ENCODE measurements around the gene LEFTY1.
A peak's percentile ranks its signal among the peaks of the same experiment; 100 is the strongest.

Gene LEFTY1

GRCh38 chr1:225886159-225887029, 2.6 kb downstream of the LEFTY1 start:
- Histone ChIP-seq H3K4me3 (ENCODE audit: low read length) (no peak overlapping the region), H3K9ac (ENCODE audit: low read length) (no peak overlapping the region), H3K4me2 (ENCODE audit: low read length) (no peak overlapping the region), H2AFZ (ENCODE audit: low read depth, low read length) (no peak overlapping the region), H3K79me2 (ENCODE audit: low read length) (peaks cover 4% of the 10 kb centered on the region; the same call in 1 of the 2 replicates), H3K27me3 (ENCODE audit: low read depth, low read length) (no peaks in the 10 kb centered on the region), H3K36me3 (replicated peaks; ENCODE audit: low read depth, low read length) (no peaks in the 10 kb centered on the region), H3K27ac (ENCODE audit: low read length) (no peak overlapping the region), H3K4me1 (ENCODE audit: low read length) (peaks cover 8% of the 10 kb centered on the region), H4K20me1 (ENCODE audit: insufficient read depth, low read length) (no peaks in the 10 kb centered on the region), H3K9me3 (ENCODE audit: insufficient read depth, low read length) (no peaks in the 10 kb centered on the region)
- TF ChIP-seq CTCF (IDR thresholded peaks at IDR 0.05; ENCODE audit: low read depth, low read length) (no peak), EZH2phosphoT487 (IDR thresholded peaks at IDR 0.05; ENCODE audit: low read depth) (no peak)

- no peak overlapping the region for H3K4me2 ChIP-seq (ENCODE audit: low read length)
- H3K27me3 ChIP-seq (ENCODE audit: low read depth, low read length): no peaks in the 10 kb centered on the region
- H3K9ac ChIP-seq (ENCODE audit: low read length): no peak overlapping the region
- TF ChIP-seq CTCF (IDR thresholded peaks at IDR 0.05; ENCODE audit: low read depth, low read length): no peak
- no peak for TF ChIP-seq EZH2phosphoT487 (IDR thresholded peaks at IDR 0.05; ENCODE audit: low read depth)
- no peak overlapping the region for H3K4me3 ChIP-seq (ENCODE audit: low read length)
- H3K79me2 ChIP-seq (ENCODE audit: low read length): peaks cover 13% of the 10 kb centered on the region; the same call in 1 of the 2 replicates
- no peaks in the 10 kb centered on the region for H3K36me3 ChIP-seq (replicated peaks; ENCODE audit: low read depth, low read length)
- no peak overlapping the region for H2AFZ ChIP-seq (ENCODE audit: low read depth, low read length)
- no peaks in the 10 kb centered on the region for H4K20me1 ChIP-seq (ENCODE audit: insufficient read depth, low read length)
- no peaks in the 10 kb centered on the region for H3K9me3 ChIP-seq (ENCODE audit: insufficient read depth, low read length)
- H3K4me1 ChIP-seq (ENCODE audit: low read length): peaks cover 13% of the 10 kb centered on the region
- no peak overlapping the region for H3K27ac ChIP-seq (ENCODE audit: low read length)
Measured at GRCh38 chr1:225885336-225885735, 3.6 kb downstream of the LEFTY1 start.

GRCh38 chr1:225883616-225884265, 5.2 kb downstream of the LEFTY1 start:
- H3K9me3 ChIP-seq (ENCODE audit: insufficient read depth, low read length): no peaks in the 10 kb centered on the region
- no peak for TF ChIP-seq EZH2phosphoT487 (IDR thresholded peaks at IDR 0.05; ENCODE audit: low read depth)
- peak; percentile 67 for TF ChIP-seq CTCF (IDR thresholded peaks at IDR 0.05; ENCODE audit: low read depth, low read length)
- H3K4me2 ChIP-seq (ENCODE audit: low read length): peak overlapping the region; percentile 81
- H3K36me3 ChIP-seq (replicated peaks; ENCODE audit: low read depth, low read length): no peaks in the 10 kb centered on the region
- peak overlapping the region; percentile 84 for H3K9ac ChIP-seq (ENCODE audit: low read length)
- H3K4me3 ChIP-seq (ENCODE audit: low read length): peak overlapping the region; percentile 85
- H3K4me1 ChIP-seq (ENCODE audit: low read length): peaks cover 13% of the 10 kb centered on the region
- no peaks in the 10 kb centered on the region for H4K20me1 ChIP-seq (ENCODE audit: insufficient read depth, low read length)
- H3K27me3 ChIP-seq (ENCODE audit: low read depth, low read length): no peaks in the 10 kb centered on the region
- H2AFZ ChIP-seq (ENCODE audit: low read depth, low read length): no peak overlapping the region
- H3K27ac ChIP-seq (ENCODE audit: low read length): no peak overlapping the region
- H3K79me2 ChIP-seq (ENCODE audit: low read length): peaks cover 13% of the 10 kb centered on the region; the same call in 1 of the 2 replicates
